Smooth muscle cell of trachea (primary cell): ENCODE measurements around the gene MED7. TPM values are rescaled to one million over a fixed set of nuclear protein-coding genes. Genes with fewer than 3 reads are reported as not detected.

Experiments
- total RNA-seq: library from RNA; depleted of rRNA; stranded (reverse); fragments of >200 nt; gene quantifications from 2 replicates; pipeline ENCODE4 v1.2.1, GENCODE V29; 2014

MED7 gene
- 9.9 and 14.5 TPM in 2 replicates for total RNA-seq

GRCh38 chr5:157142317-157143126, at the start of gene MED7:
Gene MED7 (minus strand): TSS chr5:157142865. CDS start chr5:157139431, 3,434 bp downstream.

GRCh38 chr5:157180374-157181264, 38.0 kb upstream of the MED7 start, which contains the start of gene ITK:
Gene ITK (plus strand): TSS chr5:157180840. CDS start chr5:157180978, 138 bp downstream.

GRCh38 chr5:157166214-157167213, 23.8 kb upstream of the MED7 start, which contains the start of gene GARIN3:
Gene GARIN3 (minus strand): TSS chr5:157166264. CDS start chr5:157166168, 96 bp downstream.

GRCh38 chr5:157108976-157109375, 33.7 kb downstream of the MED7 start, which contains the start of gene HAVCR2:
Gene HAVCR2 (minus strand): TSS chr5:157109044. CDS start chr5:157108983, 61 bp downstream.

Other genes starting within 250 kb of the MED7 start
- not detected in 2 replicates for gene TIMD4, start 179.6 kb downstream of the MED7 start, total RNA-seq
- gene HAVCR1, start 83.7 kb downstream of the MED7 start, total RNA-seq = 0.17 TPM in 1 of 2 replicates, not detected in the other
- gene HAVCR2, start 33.8 kb downstream of the MED7 start, total RNA-seq = 1.0 and 2.2 TPM in 2 replicates
- not detected in 2 replicates for gene GARIN3, start 23.4 kb upstream of the MED7 start, total RNA-seq
- not detected in 2 replicates for gene ITK, start 38.0 kb upstream of the MED7 start, total RNA-seq
- 4.2 and 28.1 TPM in 2 replicates for gene CYFIP2, start 123.3 kb upstream of the MED7 start, total RNA-seq